OCI-LY1 (cell line): ENCODE data around the gene SEC14L1.

ENCODE experiments used
- H2AFZ ChIP-seq: fragments of 200-600 bp; sonication (generic), shearing (Covaris generic); 2 replicates; pipeline ENCODE4 v1.6.0; 2014; ENCODE audit warnings: antibody characterized with exemption, mild to moderate bottlenecking, low read length
- H3F3A ChIP-seq: fragments of 200-600 bp; sonication (generic), shearing (Covaris generic); 2 replicates; pipeline ENCODE4 v1.6.0; 2014; ENCODE audit warnings: mild to moderate bottlenecking, antibody characterized with exemption, low read length, moderate library complexity; ENCODE audit not compliant: insufficient read depth
- H3K27ac ChIP-seq: fragments of 200-600 bp; sonication (generic); 2 replicates; pipeline ENCODE4 v1.5.1; 2014; ENCODE audit warnings: low read length, mixed run types, mild to moderate bottlenecking, low read depth; ENCODE audit not compliant: poor library complexity, severe bottlenecking
- H3K27me3 ChIP-seq: fragments of 200-600 bp; sonication (generic); 2 replicates; pipeline ENCODE4 v1.6.0; 2014; ENCODE audit warnings: antibody characterized with exemption, mild to moderate bottlenecking, low read length, moderate library complexity; ENCODE audit not compliant: insufficient read depth
- H3K36me3 ChIP-seq: fragments of 200-600 bp; sonication (generic); 2 replicates; pipeline ENCODE4 v1.6.1; 2014; ENCODE audit warnings: mild to moderate bottlenecking, antibody characterized with exemption, low read length, moderate library complexity, mixed read lengths; ENCODE audit not compliant: insufficient read depth
- H3K4me1 ChIP-seq: fragments of 200-600 bp; sonication (generic); 2 replicates; pipeline ENCODE4 v1.5.1; 2014; ENCODE audit warnings: mild to moderate bottlenecking, low read length, moderate library complexity; ENCODE audit not compliant: insufficient read depth, severe bottlenecking
- H3K4me2 ChIP-seq: fragments of 200-600 bp; sonication (generic), shearing (Covaris generic); 2 replicates; pipeline ENCODE4 v1.6.1; 2014; ENCODE audit warnings: low read length
- H3K4me3 ChIP-seq: fragments of 200-600 bp; sonication (generic); 2 replicates; pipeline ENCODE4 v1.5.1; 2014; ENCODE audit warnings: low read length, low read depth, mild to moderate bottlenecking, mixed read lengths; ENCODE audit not compliant: poor library complexity, severe bottlenecking
- H3K79me2 ChIP-seq: fragments of 200-600 bp; shearing (Covaris generic); 2 replicates; pipeline ENCODE4 v1.6.1; 2016; ENCODE audit warnings: mixed run types, low read length, mixed read lengths; ENCODE audit not compliant: insufficient read depth
- H3K9ac ChIP-seq: fragments of 200-600 bp; sonication (generic), shearing (Covaris generic); 2 replicates; pipeline ENCODE4 v1.6.1; 2014; ENCODE audit warnings: mild to moderate bottlenecking, low read length, mixed read lengths
- H3K9me2 ChIP-seq: fragments of 200-600 bp; sonication (generic), shearing (Covaris generic); 2 replicates; pipeline ENCODE4 v1.6.1; 2014; ENCODE audit warnings: low read depth, mild to moderate bottlenecking, low read length, mixed read lengths
- H3K9me3 ChIP-seq: fragments of 200-600 bp; shearing (Covaris generic); 2 replicates; pipeline ENCODE4 v1.6.1; 2014; ENCODE audit warnings: low read length, mixed read lengths
- H4K20me1 ChIP-seq: fragments of 200-600 bp; sonication (generic), shearing (Covaris generic); 2 replicates; pipeline ENCODE4 v1.6.0; 2016; ENCODE audit warnings: mild to moderate bottlenecking, low read length; ENCODE audit not compliant: insufficient read depth
- EZH2 ChIP-seq: fragments of 200-600 bp; sonication (generic), shearing (Covaris generic); IDR thresholded peaks from 2 replicates; pipeline ENCODE4 v1.8.0; 2017; ENCODE audit warnings: borderline replicate concordance, mixed run types, mild to moderate bottlenecking, antibody characterized with exemption, low read length, moderate library complexity, mixed read lengths
- TF ChIP-seq, protein P1 (sequence below): fragments of 200-600 bp; sonication (generic), shearing (Covaris generic); IDR thresholded peaks from 2 replicates; pipeline ENCODE4 v1.5.1; 2017; ENCODE audit warnings: mild to moderate bottlenecking, antibody characterized with exemption, low read length, moderate library complexity, mixed read lengths

SEC14L1 gene

DNA sequence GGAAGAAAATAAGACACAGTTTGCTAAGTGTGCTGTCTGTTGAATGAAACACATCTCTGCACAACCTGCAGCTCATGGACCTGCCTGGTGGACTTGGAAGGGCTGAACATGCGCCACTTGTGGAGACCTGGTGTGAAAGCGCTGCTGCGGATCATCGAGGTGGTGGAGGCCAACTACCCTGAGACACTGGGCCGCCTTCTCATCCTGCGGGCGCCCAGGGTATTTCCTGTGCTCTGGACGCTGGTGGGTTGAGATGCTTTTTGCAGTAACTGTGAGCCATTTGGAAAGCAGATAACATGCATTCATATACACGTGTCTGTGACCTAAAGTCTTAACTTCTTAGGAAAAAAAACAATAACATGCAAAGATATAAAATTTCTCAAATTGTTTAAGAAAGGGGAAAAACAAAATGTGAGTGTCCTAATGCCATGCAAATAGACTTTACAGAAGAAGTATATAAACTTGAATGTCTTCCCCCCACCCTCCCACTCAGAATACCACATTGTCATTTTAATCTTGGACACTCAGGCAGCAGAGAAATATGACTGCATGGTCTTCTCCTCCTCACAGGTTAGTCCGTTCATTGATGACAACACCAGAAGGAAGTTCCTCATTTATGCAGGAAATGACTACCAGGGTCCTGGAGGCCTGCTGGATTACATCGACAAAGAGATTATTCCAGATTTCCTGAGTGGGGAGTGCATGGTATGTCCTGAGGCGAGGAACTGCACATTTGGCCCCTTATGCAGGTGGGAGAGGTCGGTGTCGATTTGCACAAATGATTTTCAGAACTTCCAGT, 65.6 kb downstream of the SEC14L1 start:
- H3K9ac ChIP-seq, result peak overlapping the region; percentile 39; the same call in 1 of the 2 replicates
- H4K20me1 ChIP-seq, result no peaks in the 10 kb centered on the region
- no peaks in the 10 kb centered on the region for H3K9me2 ChIP-seq
- no peaks in the 10 kb centered on the region for H3K79me2 ChIP-seq
- peak overlapping the region; percentile 37; the same call in 1 of the 2 replicates for H3K4me2 ChIP-seq
- peaks cover 5% of the 10 kb centered on the region for H3F3A ChIP-seq
- H3K9me3 ChIP-seq, result no peaks in the 10 kb centered on the region
- no peaks in the 10 kb centered on the region for H3K27me3 ChIP-seq
- no peak overlapping the region for H2AFZ ChIP-seq
- H3K4me3 ChIP-seq, result peak overlapping the region; percentile 5
- H3K36me3 ChIP-seq, result peaks cover 84% of the 10 kb centered on the region
- peaks cover 77% of the 10 kb centered on the region for H3K4me1 ChIP-seq
- no peak for TF ChIP-seq EZH2
- TF ChIP-seq, protein P1, sequence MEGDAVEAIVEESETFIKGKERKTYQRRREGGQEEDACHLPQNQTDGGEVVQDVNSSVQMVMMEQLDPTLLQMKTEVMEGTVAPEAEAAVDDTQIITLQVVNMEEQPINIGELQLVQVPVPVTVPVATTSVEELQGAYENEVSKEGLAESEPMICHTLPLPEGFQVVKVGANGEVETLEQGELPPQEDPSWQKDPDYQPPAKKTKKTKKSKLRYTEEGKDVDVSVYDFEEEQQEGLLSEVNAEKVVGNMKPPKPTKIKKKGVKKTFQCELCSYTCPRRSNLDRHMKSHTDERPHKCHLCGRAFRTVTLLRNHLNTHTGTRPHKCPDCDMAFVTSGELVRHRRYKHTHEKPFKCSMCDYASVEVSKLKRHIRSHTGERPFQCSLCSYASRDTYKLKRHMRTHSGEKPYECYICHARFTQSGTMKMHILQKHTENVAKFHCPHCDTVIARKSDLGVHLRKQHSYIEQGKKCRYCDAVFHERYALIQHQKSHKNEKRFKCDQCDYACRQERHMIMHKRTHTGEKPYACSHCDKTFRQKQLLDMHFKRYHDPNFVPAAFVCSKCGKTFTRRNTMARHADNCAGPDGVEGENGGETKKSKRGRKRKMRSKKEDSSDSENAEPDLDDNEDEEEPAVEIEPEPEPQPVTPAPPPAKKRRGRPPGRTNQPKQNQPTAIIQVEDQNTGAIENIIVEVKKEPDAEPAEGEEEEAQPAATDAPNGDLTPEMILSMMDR, result no peak
- H3K27ac ChIP-seq, result peak overlapping the region; percentile 91

DNA sequence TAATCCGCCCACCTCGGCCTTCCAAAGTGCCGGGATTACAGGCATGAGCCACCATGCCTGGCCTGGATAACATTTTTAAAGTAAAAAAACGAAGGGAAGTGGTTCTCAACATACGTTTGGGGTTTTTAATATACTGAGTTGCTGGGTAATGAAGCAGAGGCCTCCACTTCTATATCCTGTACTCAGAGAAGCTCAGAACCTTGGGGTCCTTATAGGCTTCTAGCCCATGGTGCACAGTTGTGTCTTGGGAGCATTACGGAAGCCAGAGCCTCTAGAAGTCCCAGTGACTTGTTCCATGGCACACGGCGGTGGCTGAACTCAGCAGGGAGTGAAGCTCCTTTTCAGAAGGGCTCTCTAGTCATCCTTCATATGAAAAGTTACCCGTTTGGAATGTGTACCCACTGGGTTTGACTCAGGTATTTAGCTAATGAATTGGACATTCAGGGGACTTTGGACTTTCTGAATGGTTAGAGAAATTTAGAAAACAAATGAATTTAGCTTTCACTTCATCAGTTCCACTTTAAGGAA, 67.0 kb downstream of the SEC14L1 start:
- Histone ChIP-seq H4K20me1 (no peaks in the 10 kb centered on the region), H3K79me2 (no peaks in the 10 kb centered on the region), H3K9ac (peak overlapping the region; percentile 18; the same call in 1 of the 2 replicates), H3K27ac (peak overlapping the region; percentile 97), H3K36me3 (peaks cover 85% of the 10 kb centered on the region), H3K4me2 (peak overlapping the region; percentile 36; the same call in 1 of the 2 replicates), H3K9me3 (no peaks in the 10 kb centered on the region), H2AFZ (no peak overlapping the region), H3F3A (peaks cover 5% of the 10 kb centered on the region), H3K4me3 (no peak overlapping the region), H3K27me3 (no peaks in the 10 kb centered on the region), H3K4me1 (peaks cover 90% of the 10 kb centered on the region), H3K9me2 (no peaks in the 10 kb centered on the region)
- TF ChIP-seq, protein P1, result no peak
- TF ChIP-seq EZH2, result no peak

DNA sequence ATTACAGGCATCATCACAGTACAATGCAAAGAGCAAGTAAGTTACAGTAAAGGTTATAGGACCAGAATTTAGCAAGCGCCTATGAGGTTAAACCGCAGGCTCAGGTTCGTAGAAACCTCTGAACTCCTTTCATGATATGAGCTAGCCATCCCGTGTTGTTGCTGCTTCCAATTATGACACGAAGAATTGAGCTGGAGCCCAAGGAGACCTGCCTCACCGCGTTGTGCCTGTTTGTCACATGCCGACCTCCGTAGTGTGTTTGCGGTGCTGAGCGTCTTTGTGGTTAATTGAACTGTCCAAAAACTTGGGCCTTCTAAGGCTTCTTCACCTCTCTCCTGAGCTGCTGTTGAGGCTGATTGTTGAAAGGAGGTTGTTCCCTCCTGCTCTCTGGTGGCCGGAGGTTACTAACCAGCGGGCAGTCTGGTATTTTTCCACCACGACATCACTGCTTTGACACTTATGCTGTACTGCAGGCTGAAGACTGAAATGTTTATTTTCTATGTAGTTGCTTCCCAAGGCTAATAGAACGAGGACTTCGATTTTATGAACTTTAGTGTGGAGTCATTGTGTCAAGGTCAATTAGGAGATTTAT, 67.5 kb downstream of the SEC14L1 start:
- H2AFZ ChIP-seq, result no peak overlapping the region
- H3K9me2 ChIP-seq, result no peaks in the 10 kb centered on the region
- H3K27me3 ChIP-seq, result no peaks in the 10 kb centered on the region
- H3K27ac ChIP-seq, result peak overlapping the region; percentile 97
- H3K79me2 ChIP-seq, result no peaks in the 10 kb centered on the region
- H3K9ac ChIP-seq, result peak overlapping the region; percentile 18; the same call in 1 of the 2 replicates
- peak overlapping the region; percentile 36; the same call in 1 of the 2 replicates for H3K4me2 ChIP-seq
- no peaks in the 10 kb centered on the region for H3K9me3 ChIP-seq
- peaks cover 86% of the 10 kb centered on the region for H3K36me3 ChIP-seq
- H3F3A ChIP-seq, result peaks cover 5% of the 10 kb centered on the region
- TF ChIP-seq, protein P1, result peak; percentile 58
- no peak for TF ChIP-seq EZH2
- H4K20me1 ChIP-seq, result no peaks in the 10 kb centered on the region
- no peak overlapping the region for H3K4me3 ChIP-seq
- H3K4me1 ChIP-seq, result peaks cover 96% of the 10 kb centered on the region
